ENCODE data around the gene PRKCZ. TPM values are rescaled to one million over a fixed set of nuclear protein-coding genes. Genes with fewer than 3 reads are reported as not detected.
A peak's percentile ranks its signal among the peaks of the same experiment; 100 is the strongest.

Gene PRKCZ
- total and polyA plus RNA-seq, 9 of the 15 experiments (the other 6 are each of a cell fraction or from before 2014, with no cell fraction given): 0.07 to 3.1 (median 1.3) TPM

- Histone ChIP-seq H3K36me3 (ENCODE audit: control insufficient read depth, insufficient read depth, low read length) (no peaks in the 10 kb centered on the region), H2AFZ (ENCODE audit: low read depth, low read length) (no peak overlapping the region), H3K79me2 (ENCODE audit: control insufficient read depth, insufficient read depth, low read length) (no peaks in the 10 kb centered on the region), H3K9me3 (replicated peaks; ENCODE audit: control insufficient read depth, insufficient read depth, low read depth, low read length) (peaks cover 2% of the 10 kb centered on the region; the same call in 1 of the 2 replicates), H3K27ac (ENCODE audit: extremely low read depth, low read depth, low read length) (no peak overlapping the region), H3K4me2 (ENCODE audit: insufficient read depth, low read length) (no peak overlapping the region), H3K4me1 (replicated peaks in 1 of 2; ENCODE audit: control insufficient read depth in 2 of 2, insufficient read depth in 2 of 2, low read length in 2 of 2) (peaks cover 0 to 22% of the 10 kb centered on the region in 2 experiments; a peak in 2 of 5 replicates), H3K9ac (ENCODE audit: insufficient read depth in 1 of 2, low read depth in 2 of 2, low read length in 2 of 2) (no peak overlapping the region), H3K9me1 (ENCODE audit: control insufficient read depth, insufficient read depth, low read length) (no peaks in the 10 kb centered on the region), H3K27me3 (ENCODE audit: control insufficient read depth in 2 of 2, insufficient read depth in 2 of 2, low read length in 2 of 2) (peaks cover 66 to 94% of the 10 kb centered on the region in 2 experiments), H4K20me1 (replicated peaks; ENCODE audit: control insufficient read depth, insufficient read depth, low read length) (no peaks in the 10 kb centered on the region), H3K4me3 (no peak overlapping the region)
- WGBS (ENCODE audit: insufficient coverage, low coverage, missing lambda C conversion rate): 11% methylated on average over 18 of the region's 18 CpGs
- in situ Hi-C loops (cut with MboI) (no loop called here), intact Hi-C loops (cut with micrococcal nuclease) (no loop called here)
- ChIA-PET POLR2A (interaction anchor here (0.7 kb wide), 1 partner anchor 33 kb away, joined by 3 read pairs; no protein-coding TSS in a partner anchor), CTCF (ENCODE audit: low intra/inter-chr PET ratio) (no interaction called here)
- FAIRE-seq: no peak
- DNase-seq (ENCODE audit: extremely low read depth in 1 of 4, low spot score in 3 of 4): no peak
- peak; percentile 31; the same call in 1 of the 3 replicates for ATAC-seq
- TF ChIP-seq SPI1 (IDR thresholded peaks at IDR 0.05; ENCODE audit: borderline replicate concordance, low read depth, low read length) (peak; percentile 85), TAF1 (IDR thresholded peaks at IDR 0.05; ENCODE audit: control insufficient read depth, extremely low read depth, insufficient read depth, low read length, severe bottlenecking) (no peak), MYC (IDR thresholded peaks at IDR 0.05; ENCODE audit: low read depth, low read length) (no peak), MYC (CRISPR knock-in tag; IDR thresholded peaks at IDR 0.05; ENCODE audit: borderline replicate concordance, low read depth) (peak; percentile 24; the same call in 1 of the 2 replicates), TAF7 (tag; IDR thresholded peaks at IDR 0.05) (no peak)
- BruUV-seq (replicated peaks): no TSS peak
Measured at GRCh38 chr1:2159124-2159523, 108.9 kb downstream of the PRKCZ start.
